K562 (cell line): ENCODE measurements around the gene CLIP1. TPM values are rescaled to one million over a fixed set of nuclear protein-coding genes. Genes with fewer than 3 reads are reported as not detected.
A peak's percentile ranks its signal among the peaks of the same experiment; 100 is the strongest.

ENCODE experiments used
- ARID2 ChIP-seq: fragments of 450-650 bp; IDR thresholded peaks from 2 replicates; pipeline ENCODE4 v1.6.1; 2017; ENCODE audit warnings: antibody characterized with exemption, mild to moderate bottlenecking
- DMBX1 ChIP-seq: fragments of 250-450 bp; sonication (Bioruptor Pico); IDR thresholded peaks from 2 replicates; pipeline ENCODE4 v1.8.0; 2022; ENCODE audit warnings: inconsistent platforms, mild to moderate bottlenecking, moderate library complexity, borderline replicate concordance
- FOXO4 ChIP-seq: fragments of 450-650 bp; formaldehyde crosslinking; IDR thresholded peaks from 2 replicates; pipeline ENCODE4 v1.4.0; 2020; ENCODE audit warnings: mild to moderate bottlenecking, moderate library complexity
- FOXP4 ChIP-seq: sonication (generic); formaldehyde crosslinking; IDR thresholded peaks from 2 replicates; pipeline ENCODE4 v1.8.0; 2022; ENCODE audit warnings: mild to moderate bottlenecking, missing genetic modification reagents, borderline replicate concordance
- GATA2 ChIP-seq: sonication (generic); formaldehyde crosslinking; IDR thresholded peaks from 2 replicates; pipeline ENCODE4 v1.4.0; 2020; ENCODE audit warnings: mild to moderate bottlenecking, missing genetic modification reagents
- HDAC6 ChIP-seq: IDR thresholded peaks from 2 replicates; pipeline ENCODE4 v1.6.1; 2012; ENCODE audit warnings: low read depth, mild to moderate bottlenecking, control low read depth, inconsistent platforms, low read length, moderate library complexity
- HES1 ChIP-seq: fragments of 450-650 bp; IDR thresholded peaks from 2 replicates; pipeline ENCODE4 v1.6.1; 2016; ENCODE audit warnings: low read depth, mild to moderate bottlenecking, moderate library complexity
- HSF4 ChIP-seq: fragments of 250-450 bp; sonication (Bioruptor Pico); IDR thresholded peaks from 2 replicates; pipeline ENCODE4 v2.1.2; 2022; ENCODE audit warnings: mild to moderate bottlenecking, moderate library complexity, borderline replicate concordance
- KLF1 ChIP-seq: fragments of 450-650 bp; IDR thresholded peaks from 2 replicates; pipeline ENCODE4 v1.6.1; 2016; ENCODE audit warnings: missing genetic modification characterization, missing compliant biosample characterization
- MITF ChIP-seq: IDR thresholded peaks from 2 replicates; pipeline ENCODE4 v1.6.1; 2014; ENCODE audit warnings: antibody characterized with exemption
- MYBL2 ChIP-seq, 2 experiments: fragments of 450-650 bp in 1 of 2; sonication (generic) in 1 of 2; formaldehyde crosslinking in 1 of 2; IDR thresholded peaks; 2 replicates each; pipeline versions ENCODE4 v1.6.1 to v1.8.1; 2017 to 2022; ENCODE audit warnings: borderline replicate concordance in 1 of 2, inconsistent platforms in 1 of 2, low read depth in 1 of 2, mild to moderate bottlenecking in 1 of 2, missing genetic modification reagents in 1 of 2, moderate library complexity in 1 of 2
- MYC ChIP-seq, 2 experiments: fragments of 250-450 bp in 1 of 2; sonication (Bioruptor Pico) in 1 of 2; IDR thresholded peaks; 2 replicates each; pipeline versions ENCODE4 v1.5.1 to v1.6.1; 2012 to 2021; ENCODE audit warnings: low read depth in 2 of 2, borderline replicate concordance in 1 of 2, improper control_type of control experiment in 1 of 2, low read length in 1 of 2, mild to moderate bottlenecking in 1 of 2, moderate library complexity in 1 of 2
- NR1H2 ChIP-seq: sonication (generic); formaldehyde crosslinking; IDR thresholded peaks from 2 replicates; pipeline ENCODE4 v1.4.0; 2020; ENCODE audit warnings: mild to moderate bottlenecking, missing genetic modification reagents
- OTX1 ChIP-seq: fragments of 450-650 bp; formaldehyde crosslinking; IDR thresholded peaks from 2 replicates; pipeline ENCODE4 v1.4.0; 2022; ENCODE audit warnings: mild to moderate bottlenecking
- PREB ChIP-seq: sonication (generic); formaldehyde crosslinking; IDR thresholded peaks from 2 replicates; pipeline ENCODE4 v1.8.1; 2023; ENCODE audit warnings: mild to moderate bottlenecking, missing genetic modification reagents
- ZBED1 ChIP-seq: IDR thresholded peaks from 2 replicates; pipeline ENCODE4 v1.6.1; 2014
- ZBTB1 ChIP-seq: sonication (generic); formaldehyde crosslinking; IDR thresholded peaks from 2 replicates; pipeline ENCODE4 v1.8.1; 2023; ENCODE audit warnings: missing genetic modification reagents, low read depth, mild to moderate bottlenecking, borderline replicate concordance
- ZEB2 ChIP-seq: fragments of 450-650 bp; IDR thresholded peaks from 2 replicates; pipeline ENCODE4 v1.6.1; 2016
- ZSCAN32 ChIP-seq: fragments of 450-650 bp; formaldehyde crosslinking; IDR thresholded peaks from 2 replicates; pipeline ENCODE4 v1.4.0; 2020; ENCODE audit warnings: mild to moderate bottlenecking, moderate library complexity
- polyA plus RNA-seq, 8 experiments: library from polyadenylated mRNA; depleted of rRNA in 4 of 8; stranded (reverse) in 5 of 8; unstranded in 3 of 8; fragments of >200 nt; fragmentation: Nextera tagmentation in 2 of 8; fragmentation: Illumina TruSeq in 1 of 8; extraction: Ambion mirVana in 2 of 8; extraction: Trizol in 1 of 8; gene quantifications; 2 replicates each; pipeline versions ENCODE4 v1.2.1 to v1.2.3, GENCODE V29; 2011 to 2014; ENCODE audit warnings: inconsistent platforms in 1 of 8, missing spikeins in 1 of 8
- total RNA-seq, 7 experiments: library from RNA; depleted of rRNA in 6 of 7; stranded (reverse); fragments of >200 nt in 6 of 7; fragmentation: Illumina TruSeq in 2 of 7; extraction: Trizol in 2 of 7; gene quantifications; 2 replicates each; pipeline versions ENCODE4 v1.2.1 to v1.2.3, GENCODE V29; 2011 to 2021; ENCODE audit warnings: low replicate concordance in 1 of 7

Gene CLIP1
- total and polyA plus RNA-seq, 9 of the 15 experiments (the other 6 are each of a cell fraction or from before 2014, with no cell fraction given), result 5.8 to 33.9 (median 27.6) TPM

GRCh38 chr12:122399592-122400373 is 22.7 kb downstream of the CLIP1 start (continued):
- TF ChIP-seq MITF (no peak), MYBL2 (IDR thresholded peaks at IDR 0.05; ENCODE audit: low read depth) (no peak), MYBL2 (CRISPR knock-in tag; IDR thresholded peaks at IDR 0.05; ENCODE audit: borderline replicate concordance) (no peak), HSF4 (CRISPR knock-in tag) (no peak), ZBTB1 (CRISPR knock-in tag) (no peak), ARID2 (peak; percentile 63; the same call in 1 of the 2 replicates), OTX1 (CRISPR knock-in tag) (no peak), FOXO4 (CRISPR knock-in tag) (no peak), MYC (IDR thresholded peaks at IDR 0.05; ENCODE audit: low read depth, low read length) (peak; percentile 75), MYC (CRISPR knock-in tag; IDR thresholded peaks at IDR 0.05; ENCODE audit: borderline replicate concordance, low read depth) (no peak), HES1 (no peak; the same call in 1 of the 2 replicates), GATA2 (CRISPR knock-in tag) (no peak), FOXP4 (no peak), PREB (CRISPR knock-in tag) (no peak), ZEB2 (no peak), HDAC6 (no peak), ZBED1 (no peak), KLF1 (tag) (no peak), NR1H2 (CRISPR knock-in tag) (no peak), DMBX1 (CRISPR knock-in tag) (no peak), ZSCAN32 (CRISPR knock-in tag) (no peak)
